Measurements from ENCODE around the gene IGSF9B.
A peak's percentile ranks its signal among the peaks of the same experiment; 100 is the strongest.

DNA sequence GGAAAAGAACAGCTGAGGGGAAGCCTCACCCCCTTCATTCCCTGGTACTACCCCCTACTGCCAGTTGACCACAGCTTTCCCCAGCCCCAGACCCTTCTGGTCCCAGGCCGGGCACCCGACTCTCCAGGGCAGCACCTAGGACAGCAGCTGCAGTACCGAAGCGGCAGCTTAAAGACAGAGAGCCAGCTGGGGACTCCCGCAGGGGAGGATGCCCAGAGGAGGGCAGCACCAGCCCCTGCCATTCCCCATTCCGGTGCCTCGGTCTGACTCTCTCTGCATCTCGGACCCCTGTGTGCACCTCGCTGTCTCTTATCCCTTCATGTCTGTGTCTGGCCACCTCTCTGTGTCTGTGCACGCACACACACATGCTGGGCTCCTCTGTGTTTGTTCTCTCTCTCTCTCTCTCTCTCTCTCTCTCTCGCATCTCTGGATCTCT lies 9.4 kb downstream of the IGSF9B start:
- TF ChIP-seq, protein P1, sequence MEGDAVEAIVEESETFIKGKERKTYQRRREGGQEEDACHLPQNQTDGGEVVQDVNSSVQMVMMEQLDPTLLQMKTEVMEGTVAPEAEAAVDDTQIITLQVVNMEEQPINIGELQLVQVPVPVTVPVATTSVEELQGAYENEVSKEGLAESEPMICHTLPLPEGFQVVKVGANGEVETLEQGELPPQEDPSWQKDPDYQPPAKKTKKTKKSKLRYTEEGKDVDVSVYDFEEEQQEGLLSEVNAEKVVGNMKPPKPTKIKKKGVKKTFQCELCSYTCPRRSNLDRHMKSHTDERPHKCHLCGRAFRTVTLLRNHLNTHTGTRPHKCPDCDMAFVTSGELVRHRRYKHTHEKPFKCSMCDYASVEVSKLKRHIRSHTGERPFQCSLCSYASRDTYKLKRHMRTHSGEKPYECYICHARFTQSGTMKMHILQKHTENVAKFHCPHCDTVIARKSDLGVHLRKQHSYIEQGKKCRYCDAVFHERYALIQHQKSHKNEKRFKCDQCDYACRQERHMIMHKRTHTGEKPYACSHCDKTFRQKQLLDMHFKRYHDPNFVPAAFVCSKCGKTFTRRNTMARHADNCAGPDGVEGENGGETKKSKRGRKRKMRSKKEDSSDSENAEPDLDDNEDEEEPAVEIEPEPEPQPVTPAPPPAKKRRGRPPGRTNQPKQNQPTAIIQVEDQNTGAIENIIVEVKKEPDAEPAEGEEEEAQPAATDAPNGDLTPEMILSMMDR (IDR thresholded peaks at IDR 0.05), result peak in 1 of 2 donors; percentile 15
- TF ChIP-seq POLR2A (IDR thresholded peaks at IDR 0.05) (no peak), POLR2AphosphoS5 (IDR thresholded peaks at IDR 0.05) (no peak), EP300 (IDR thresholded peaks at IDR 0.05) (no peak)

All from suprapubic skin (tissue), 4 donors.